Sciatic nerve (tissue), 2 donors: Measurements from ENCODE around the gene ZNF518B. TPM values are rescaled to one million over a fixed set of nuclear protein-coding genes. Genes with fewer than 3 reads are reported as not detected.

Experiments
- ATAC-seq: fragments of 200-7000 bp; cut with Tn5 transposase; one replicate; pipeline ENCODE4 v1.9.1; 2020; ENCODE audit warnings: mild to moderate bottlenecking, moderate library complexity
- DNase-seq: peaks from one replicate; pipeline ENCODE4 v3.0.0-alpha.2; 2020; ENCODE audit warnings: low spot score
- intact Hi-C: fragments of 100-400 bp; cut with DNase I; formaldehyde crosslinking; loops from one replicate; pipeline ENCODE4 v1.14.2; 2022
- total RNA-seq: library from RNA; stranded (reverse); fragmentation: NEBNext Ultra II Directional; extraction: Animal tissue kit (Norgen Biotek cat#: 25700); gene quantifications from one replicate; pipeline ENCODE4 v1.2.1, GENCODE V29; 2021
- donor health status: DM: no; HTN: no; CAD: no.
- donor health status: DM: no; HTN: no; CAD: no.

ZNF518B gene
- total RNA-seq = 20.3 TPM

- DNase-seq = peak; percentile 75
- intact Hi-C loops = no loop called here
Observed at GRCh38 chr4:10457255-10457801, at the start of gene ZNF518B. Gene ZNF518B, minus strand, starts transcription at chr4:10457426. Its CDS starts 11,098 bp downstream, at chr4:10446328.

GRCh38 chr4:10506077-10506476, 48.9 kb upstream of the ZNF518B start:
- ATAC-seq = no peak
- intact Hi-C loops = no loop called here
- DNase-seq = no peak

More at GRCh38 chr4:10457255-10457801, at the start of gene ZNF518B:
- peak; percentile 89 for ATAC-seq

GRCh38 chr4:10504570-10505179, 47.4 kb upstream of the ZNF518B start:
- ATAC-seq = peak; percentile 72

GRCh38 chr4:10502717-10503116, 45.5 kb upstream of the ZNF518B start:
- no peak for DNase-seq
- intact Hi-C loops = no loop called here
- peak; percentile 65 for ATAC-seq

More at GRCh38 chr4:10504570-10505179, 47.4 kb upstream of the ZNF518B start:
- intact Hi-C loops = no loop called here
- DNase-seq = no peak

GRCh38 chr4:10500776-10501175, 43.5 kb upstream of the ZNF518B start:
- DNase-seq (no peak), ATAC-seq (no peak)
- intact Hi-C loops = no loop called here

- ATAC-seq = no peak
- DNase-seq = no peak
- intact Hi-C loops = no loop called here
Observed at GRCh38 chr4:10496200-10496599, 39.0 kb upstream of the ZNF518B start.

GRCh38 chr4:10495651-10496050, 38.4 kb upstream of the ZNF518B start:
- ATAC-seq (no peak), DNase-seq (no peak)
- intact Hi-C loops = no loop called here

- intact Hi-C loops = no loop called here
- DNase-seq (no peak), ATAC-seq (no peak)
Observed at GRCh38 chr4:10492464-10492863, 35.2 kb upstream of the ZNF518B start.

- DNase-seq (no peak), ATAC-seq (no peak)
- intact Hi-C loops = no loop called here
Observed at GRCh38 chr4:10491401-10491800, 34.2 kb upstream of the ZNF518B start.

GRCh38 chr4:10490996-10491395, 33.8 kb upstream of the ZNF518B start:
- intact Hi-C loops = no loop called here

GRCh38 chr4:10482913-10483312, 25.7 kb upstream of the ZNF518B start:
- no peak for ATAC-seq
- no peak for DNase-seq
- intact Hi-C loops = no loop called here

More at GRCh38 chr4:10490996-10491395, 33.8 kb upstream of the ZNF518B start:
- DNase-seq (no peak), ATAC-seq (no peak)

- DNase-seq (no peak), ATAC-seq (no peak)
- intact Hi-C loops = no loop called here
Observed at GRCh38 chr4:10480616-10481015, 23.4 kb upstream of the ZNF518B start.

GRCh38 chr4:10478621-10479020, 21.4 kb upstream of the ZNF518B start:
- intact Hi-C loops = no loop called here
- DNase-seq (no peak), ATAC-seq (no peak)

GRCh38 chr4:10470505-10470904, 13.3 kb upstream of the ZNF518B start:
- DNase-seq (no peak), ATAC-seq (no peak)
- intact Hi-C loops = no loop called here

- intact Hi-C loops = no loop called here
- no peak for ATAC-seq
- no peak for DNase-seq
Observed at GRCh38 chr4:10466161-10466560, 8.9 kb upstream of the ZNF518B start.

GRCh38 chr4:10462876-10463275, 5.7 kb upstream of the ZNF518B start:
- intact Hi-C loops = no loop called here
- ATAC-seq (no peak), DNase-seq (no peak)

- intact Hi-C loops = no loop called here
- no peak for ATAC-seq
- DNase-seq = no peak
Observed at GRCh38 chr4:10461850-10462400, 4.7 kb upstream of the ZNF518B start.

- ATAC-seq (peak; percentile 84), DNase-seq (no peak)
- intact Hi-C loops = no loop called here
Observed at GRCh38 chr4:10461091-10461849, 4.0 kb upstream of the ZNF518B start.

GRCh38 chr4:10460313-10461047, 3.3 kb upstream of the ZNF518B start:
- DNase-seq (no peak), ATAC-seq (no peak)
- intact Hi-C loops = no loop called here
